Endodermal cell (in vitro differentiated cells): ENCODE measurements around the gene PSMA4. TPM values are rescaled to one million over a fixed set of nuclear protein-coding genes. Genes with fewer than 3 reads are reported as not detected.

ENCODE experiments used
- DNase-seq: peaks from one replicate; pipeline ENCODE4 v3.0.0-alpha.2; 2017
- H3K27ac ChIP-seq: 2 replicates; pipeline ENCODE4 v1.5.1; 2013; ENCODE audit warnings: mild to moderate bottlenecking, low read depth, low read length, moderate library complexity
- H3K27me3 ChIP-seq: 2 replicates; pipeline ENCODE4 v1.6.1; 2013; ENCODE audit warnings: mild to moderate bottlenecking, low read length, moderate library complexity; ENCODE audit not compliant: insufficient read depth, control insufficient read depth, poor library complexity, severe bottlenecking
- H3K36me3 ChIP-seq: 2 replicates; pipeline ENCODE4 v1.7.0; 2013; ENCODE audit warnings: mild to moderate bottlenecking, low read length, moderate library complexity; ENCODE audit not compliant: control insufficient read depth, insufficient read depth
- H3K4me1 ChIP-seq: one replicate; pipeline ENCODE4 v1.7.0; 2013; ENCODE audit warnings: low read length; ENCODE audit not compliant: control insufficient read depth, insufficient read depth
- H3K4me3 ChIP-seq: 2 replicates; pipeline ENCODE4 v1.5.1; 2013; ENCODE audit warnings: mild to moderate bottlenecking, low read length, moderate library complexity
- H3K9ac ChIP-seq: 2 replicates; pipeline ENCODE4 v1.6.1; 2013; ENCODE audit warnings: mild to moderate bottlenecking, low read length, moderate library complexity; ENCODE audit not compliant: poor library complexity, severe bottlenecking; ENCODE audit errors: extremely low read depth
- H3K9me3 ChIP-seq: 2 replicates; pipeline ENCODE4 v1.6.1; 2013; ENCODE audit warnings: mild to moderate bottlenecking, low read length, moderate library complexity; ENCODE audit not compliant: control insufficient read depth
- H3K27ac Mint-ChIP-seq: 2 replicates; pipeline ENCODE4 v1.8.0; 2020; ENCODE audit warnings: mixed read lengths
- H3K27me3 Mint-ChIP-seq: 2 replicates; pipeline ENCODE4 v1.8.0; 2021; ENCODE audit warnings: mild to moderate bottlenecking, mixed read lengths; ENCODE audit not compliant: insufficient read depth
- H3K36me3 Mint-ChIP-seq: 2 replicates; pipeline ENCODE4 v1.8.0; 2020; ENCODE audit warnings: low read depth, mixed read lengths
- H3K4me1 Mint-ChIP-seq: 2 replicates; pipeline ENCODE4 v1.8.0; 2020; ENCODE audit warnings: mixed read lengths
- H3K4me3 Mint-ChIP-seq: 2 replicates; pipeline ENCODE4 v1.8.0; 2020; ENCODE audit warnings: mild to moderate bottlenecking, moderate library complexity, mixed read lengths
- H3K9me3 Mint-ChIP-seq: 2 replicates; pipeline ENCODE4 v1.8.0; 2020; ENCODE audit warnings: mild to moderate bottlenecking, mixed read lengths
- CTCF ChIP-seq: fragments of 200-600 bp; sonication (generic); conservative IDR thresholded peaks from 2 replicates; pipeline ENCODE4 v1.5.0; 2021; ENCODE audit warnings: antibody characterized with exemption, mild to moderate bottlenecking
- WGBS, 2 experiments: methylation state at CpG; one replicate each; pipeline versions ENCODE4 v1.1.5 to v1.1.7; 2013; ENCODE audit warnings: missing lambda C conversion rate in 2 of 2, mixed read lengths in 1 of 2; ENCODE audit not compliant: insufficient coverage in 1 of 2, insufficient read length in 1 of 2; 5-methylcytosine and 5-hydroxymethylcytosine counted together
- total RNA-seq, 2 donors: library from RNA; stranded (reverse); fragmentation: NEBNext Ultra II Directional in 1 of 2; extraction: Animal tissue kit (Norgen Biotek cat#: 25700) in 1 of 2; gene quantifications; 2 replicates in 1 of 2; 3 replicates in 1 of 2; pipeline ENCODE4 v1.2.1, GENCODE V29; 2021

The PSMA4 gene
- total RNA-seq, 2 donors from 2014 or later: 250 to 254 TPM

- 94 to 100% methylated on average over 4 of the region's 4 CpGs for WGBS, 2 experiments
- Mint-ChIP-seq H3K36me3 (no peaks in the 10 kb centered on the region), H3K4me3 (no peak overlapping the region), H3K4me1 (peaks cover 22% of the 10 kb centered on the region), H3K9me3 (no peaks in the 10 kb centered on the region), H3K27me3 (peaks cover 4% of the 10 kb centered on the region), H3K27ac (no peak overlapping the region)
- Histone ChIP-seq H3K36me3 (no peaks in the 10 kb centered on the region), H3K4me1 (peaks cover 5% of the 10 kb centered on the region), H3K9ac (no peak overlapping the region), H3K9me3 (no peaks in the 10 kb centered on the region), H3K27me3 (no peaks in the 10 kb centered on the region), H3K27ac (no peak overlapping the region), H3K4me3 (no peak overlapping the region)
- TF ChIP-seq CTCF: no peak
- DNase-seq: no peak
Observed at GRCh38 chr15:78567531-78567930, 27.3 kb downstream of the PSMA4 start.

DNA sequence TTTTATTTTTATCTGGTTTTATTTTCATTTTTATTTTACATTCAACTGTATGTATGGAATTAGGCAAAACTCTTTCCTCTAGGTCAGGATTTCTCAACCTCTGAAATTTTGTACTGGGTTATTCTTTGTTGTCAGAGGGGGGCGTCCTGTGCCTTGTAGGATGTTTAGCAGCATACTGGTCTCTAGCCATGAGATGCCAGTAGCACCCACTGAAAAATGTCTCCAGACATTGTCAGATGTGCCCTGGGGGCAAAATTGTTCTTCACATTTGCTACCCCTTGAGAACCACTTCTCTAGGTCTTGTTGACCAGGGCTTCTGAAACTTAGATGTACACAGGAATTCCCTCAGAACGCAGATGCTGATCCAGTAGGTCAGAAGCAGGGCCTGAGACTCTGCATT, 30.5 kb downstream of the PSMA4 start:
- H3K9me3 ChIP-seq: no peaks in the 10 kb centered on the region
- no peak overlapping the region for H3K9ac ChIP-seq
- H3K36me3 Mint-ChIP-seq: no peaks in the 10 kb centered on the region
- H3K9me3 Mint-ChIP-seq: no peaks in the 10 kb centered on the region
- H3K27me3 Mint-ChIP-seq: peaks cover 3% of the 10 kb centered on the region
- no peak overlapping the region for H3K4me3 ChIP-seq
- peak; percentile 50 for TF ChIP-seq CTCF
- no peak overlapping the region for H3K4me3 Mint-ChIP-seq
- H3K27ac ChIP-seq: no peak overlapping the region
- WGBS, 2 experiments: 75 to 100% methylated on average over 2 of the region's 2 CpGs
- H3K4me1 ChIP-seq: no peaks in the 10 kb centered on the region
- H3K4me1 Mint-ChIP-seq: peaks cover 10% of the 10 kb centered on the region
- no peak for DNase-seq
- no peaks in the 10 kb centered on the region for H3K27me3 ChIP-seq
- no peaks in the 10 kb centered on the region for H3K36me3 ChIP-seq
- H3K27ac Mint-ChIP-seq: no peak overlapping the region

DNA sequence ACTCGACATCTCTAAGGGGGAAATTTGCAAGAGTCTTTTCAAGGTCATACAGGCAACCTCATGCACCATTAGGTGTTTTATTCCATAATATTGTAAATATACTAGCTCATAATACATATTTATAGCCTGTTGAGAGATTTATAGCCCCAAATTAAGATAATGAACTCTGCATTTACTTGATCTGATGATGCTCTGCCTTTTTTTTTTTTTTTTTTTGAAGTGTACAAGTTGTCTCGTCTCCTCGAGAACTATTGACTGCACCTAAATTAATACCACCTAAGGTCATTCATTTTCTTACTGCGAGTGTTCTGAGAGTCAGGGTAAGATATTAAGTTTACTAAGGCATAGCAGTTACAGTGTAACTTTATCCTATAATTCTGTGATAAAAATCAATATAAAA, 31.1 kb downstream of the PSMA4 start:
- no peak overlapping the region for H3K4me3 Mint-ChIP-seq
- Histone ChIP-seq H3K27me3 (no peaks in the 10 kb centered on the region), H3K4me3 (no peak overlapping the region), H3K9me3 (no peaks in the 10 kb centered on the region), H3K9ac (no peak overlapping the region), H3K4me1 (no peaks in the 10 kb centered on the region), H3K27ac (no peak overlapping the region), H3K36me3 (no peaks in the 10 kb centered on the region)
- 98% methylated on average over 2 of the region's 4 CpGs; no CpG with 5 or more reads in 1 of the 2 experiments for WGBS, 2 experiments
- H3K9me3 Mint-ChIP-seq: no peaks in the 10 kb centered on the region
- no peaks in the 10 kb centered on the region for H3K27me3 Mint-ChIP-seq
- no peak overlapping the region for H3K27ac Mint-ChIP-seq
- H3K4me1 Mint-ChIP-seq: peaks cover 7% of the 10 kb centered on the region
- no peak for TF ChIP-seq CTCF
- no peak for DNase-seq
- no peaks in the 10 kb centered on the region for H3K36me3 Mint-ChIP-seq
